IgD-negative memory B cell (primary cell): Measurements from ENCODE around the gene CPM. TPM values are rescaled to one million over a fixed set of nuclear protein-coding genes. Genes with fewer than 3 reads are reported as not detected.

ENCODE experiments used
- H3K27ac Mint-ChIP-seq, 3 donors: one replicate each; pipeline ENCODE4 v1.8.0; 2020 to 2022; ENCODE audit warnings: mild to moderate bottlenecking in 3 of 3, mixed read lengths in 3 of 3, moderate library complexity in 1 of 3
- H3K27me3 Mint-ChIP-seq: one replicate; pipeline ENCODE4 v1.8.0; 2021; ENCODE audit warnings: mixed read lengths
- H3K36me3 Mint-ChIP-seq: one replicate; pipeline ENCODE4 v1.8.0; 2020; ENCODE audit warnings: mild to moderate bottlenecking, mixed read lengths
- H3K4me1 Mint-ChIP-seq, 3 donors: one replicate each; pipeline ENCODE4 v1.8.0; 2020 to 2022; ENCODE audit warnings: mixed read lengths in 3 of 3, mild to moderate bottlenecking in 1 of 3
- H3K4me3 Mint-ChIP-seq, 4 donors: one replicate each; pipeline ENCODE4 v1.8.0; 2020 to 2022; ENCODE audit warnings: mild to moderate bottlenecking in 4 of 4, mixed read lengths in 4 of 4, moderate library complexity in 3 of 4
- H3K9me3 Mint-ChIP-seq, 3 donors: one replicate each; pipeline ENCODE4 v1.8.0; 2020 to 2021; ENCODE audit warnings: mixed read lengths in 3 of 3, mild to moderate bottlenecking in 1 of 3
- polyA plus RNA-seq: library from polyadenylated mRNA; unstranded; fragments of 300-500 nt; fragmentation: Illumina TruSeq; gene quantifications from one replicate; pipeline ENCODE4 v1.2.3, GENCODE V29; 2021

CPM gene
- polyA plus RNA-seq, result 5.8 TPM

DNA sequence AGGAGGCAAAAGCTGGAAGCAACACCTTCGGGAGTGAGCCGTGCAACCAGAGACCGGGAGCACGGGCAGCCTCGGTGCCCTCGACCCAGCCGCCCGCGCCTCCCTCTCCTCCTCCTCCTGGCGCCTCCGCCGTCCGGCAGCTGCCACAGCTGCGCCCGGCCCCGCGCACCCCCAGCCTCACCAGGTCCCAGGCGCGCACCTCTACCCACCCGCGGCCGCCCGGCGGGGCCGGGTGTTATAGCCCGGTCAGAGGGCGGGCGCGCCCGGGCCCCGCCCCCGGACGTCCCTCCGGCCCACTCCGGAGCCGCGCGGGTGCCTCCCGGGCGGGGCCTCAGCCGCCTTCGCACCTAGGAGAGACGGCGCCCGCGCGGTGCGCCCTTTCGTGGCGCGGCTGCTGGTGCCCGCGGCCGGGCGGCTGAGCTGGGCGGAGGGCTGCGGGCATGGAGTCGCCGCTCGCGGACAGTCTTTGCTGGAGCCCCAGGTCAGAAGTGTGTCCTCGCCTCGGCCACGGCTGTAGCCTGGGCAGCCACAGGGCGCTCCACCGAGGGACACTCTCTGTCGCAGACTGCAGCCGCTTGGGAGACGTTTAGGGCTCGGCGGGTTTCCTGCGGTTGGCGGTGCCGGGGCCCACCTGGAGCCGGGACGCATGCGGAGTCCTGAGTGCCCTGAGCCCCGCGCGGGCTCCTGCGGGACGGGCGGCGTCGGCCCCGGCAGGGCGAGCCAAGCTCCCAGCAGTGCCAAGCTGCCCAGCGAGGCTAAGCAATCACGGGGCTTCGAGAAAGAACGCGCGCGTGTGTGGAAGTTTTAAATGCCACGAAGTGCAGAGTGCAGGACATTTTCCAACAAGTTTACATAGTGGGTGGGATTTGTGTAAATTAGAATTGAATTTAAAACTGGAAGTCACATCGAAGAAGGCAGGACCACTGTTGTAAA is at the start of gene CPM:
TSS of gene CPM (minus strand) at position 211 of the 933 bp plus-strand sequence. CDS start 334 bp downstream, outside the sequence.
- H3K4me3 Mint-ChIP-seq, result peak within 1 kb of the TSS; percentile 84 to 95 (median 90)
- H3K4me1 Mint-ChIP-seq, result peaks cover 6 to 10% (median 9%) of the 10 kb centered on the region in 3 donors
- H3K36me3 Mint-ChIP-seq, result peaks cover 2% of the 10 kb centered on the region
- H3K27me3 Mint-ChIP-seq, result peaks cover 7% of the 10 kb centered on the region
- H3K27ac Mint-ChIP-seq, result peak within 1 kb of the TSS in 2 of 3 donors; percentile 1 to 34
- no peaks in the 10 kb centered on the region for H3K9me3 Mint-ChIP-seq

DNA sequence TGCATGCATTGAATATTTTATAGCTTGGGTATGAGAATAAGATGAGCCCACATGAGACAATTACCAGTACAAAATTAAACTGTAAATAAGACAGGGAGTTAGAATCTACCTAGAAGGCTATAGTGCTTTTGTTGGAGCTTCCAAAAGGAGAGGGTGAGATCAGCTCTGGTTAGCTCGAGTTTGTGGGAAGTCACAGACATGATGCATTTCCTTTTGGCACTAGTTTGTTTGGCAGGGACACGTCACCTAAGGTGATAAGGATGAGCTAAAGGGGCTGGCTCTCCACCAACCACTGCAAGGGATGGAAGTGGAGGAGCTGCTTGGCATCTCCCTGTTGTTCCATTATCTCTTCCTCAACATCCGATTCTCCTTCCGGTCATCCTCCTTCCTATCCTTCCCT is 48.5 kb upstream of the CPM start:
- Mint-ChIP-seq H3K27ac (no peak overlapping the region), H3K27me3 (peaks cover 4% of the 10 kb centered on the region), H3K4me1 (peaks cover 0 to 6% (median 4%) of the 10 kb centered on the region in 3 donors), H3K9me3 (peaks cover 7 to 15% (median 8%) of the 10 kb centered on the region in 3 donors), H3K4me3 (no peak overlapping the region), H3K36me3 (peaks cover 8% of the 10 kb centered on the region)

DNA sequence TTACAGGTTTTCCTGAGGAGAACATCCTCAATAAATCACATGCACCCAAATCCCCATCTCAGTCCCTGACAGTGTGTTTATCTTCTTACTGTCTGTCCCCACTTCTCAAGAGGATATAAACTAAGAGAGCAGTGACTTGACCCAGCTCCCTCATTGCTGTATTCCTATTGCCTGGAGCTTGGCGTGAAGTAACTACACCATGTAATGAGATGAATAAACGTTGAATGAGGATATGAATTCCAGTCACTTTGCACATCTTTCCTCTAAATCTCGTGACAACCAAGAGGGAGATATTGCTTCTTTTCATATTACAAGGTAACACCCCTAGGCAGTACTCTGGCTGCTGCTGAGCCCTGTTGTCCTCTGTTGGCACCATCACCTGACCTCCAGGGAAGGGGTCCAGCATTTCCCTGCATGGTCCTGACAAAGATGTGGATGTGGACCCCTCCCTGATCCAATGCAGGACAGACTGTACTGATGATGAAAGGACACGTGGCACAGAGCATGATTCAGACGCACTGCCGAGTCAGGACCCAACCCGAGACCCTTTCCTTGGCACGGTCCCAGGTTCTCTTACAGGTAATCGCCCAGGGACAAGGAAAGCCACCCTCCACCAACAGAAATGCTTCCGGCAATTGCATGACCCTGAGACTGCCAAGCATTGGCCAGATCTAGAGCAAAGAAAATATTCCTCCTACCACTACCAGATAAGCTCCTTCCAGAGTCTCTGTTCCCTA is 47.7 kb upstream of the CPM start:
- Mint-ChIP-seq H3K4me3 (peak overlapping the region in 1 of 4 donors; percentile 8), H3K36me3 (peaks cover 8% of the 10 kb centered on the region), H3K9me3 (peaks cover 7 to 15% (median 8%) of the 10 kb centered on the region in 3 donors), H3K4me1 (peaks cover 0 to 6% (median 4%) of the 10 kb centered on the region in 3 donors), H3K27ac (no peak overlapping the region), H3K27me3 (peaks cover 4% of the 10 kb centered on the region)

DNA sequence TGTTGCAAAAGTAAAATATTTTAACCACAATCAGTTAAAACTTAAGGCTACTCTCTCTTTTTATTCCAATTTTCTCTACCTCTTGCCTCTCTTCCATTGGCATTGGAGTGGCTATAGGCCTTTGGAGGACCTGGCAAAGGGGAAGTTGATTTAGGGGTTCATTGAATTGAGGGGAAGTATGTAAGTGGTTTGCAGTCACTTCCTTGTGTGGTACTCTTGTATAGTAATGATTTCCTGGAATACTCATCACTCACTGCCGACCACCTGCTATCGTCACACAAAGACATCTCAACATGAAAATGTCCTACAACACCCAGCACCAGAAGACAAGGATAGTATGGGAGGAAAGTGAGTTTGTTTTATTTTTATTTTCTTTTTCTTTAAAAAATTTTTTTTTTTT is 45.7 kb upstream of the CPM start:
- Mint-ChIP-seq H3K27me3 (peaks cover 4% of the 10 kb centered on the region), H3K36me3 (peaks cover 8% of the 10 kb centered on the region), H3K4me3 (no peak overlapping the region), H3K4me1 (peaks cover 0 to 6% (median 4%) of the 10 kb centered on the region in 3 donors), H3K9me3 (peaks cover 7 to 15% (median 8%) of the 10 kb centered on the region in 3 donors), H3K27ac (no peak overlapping the region)

DNA sequence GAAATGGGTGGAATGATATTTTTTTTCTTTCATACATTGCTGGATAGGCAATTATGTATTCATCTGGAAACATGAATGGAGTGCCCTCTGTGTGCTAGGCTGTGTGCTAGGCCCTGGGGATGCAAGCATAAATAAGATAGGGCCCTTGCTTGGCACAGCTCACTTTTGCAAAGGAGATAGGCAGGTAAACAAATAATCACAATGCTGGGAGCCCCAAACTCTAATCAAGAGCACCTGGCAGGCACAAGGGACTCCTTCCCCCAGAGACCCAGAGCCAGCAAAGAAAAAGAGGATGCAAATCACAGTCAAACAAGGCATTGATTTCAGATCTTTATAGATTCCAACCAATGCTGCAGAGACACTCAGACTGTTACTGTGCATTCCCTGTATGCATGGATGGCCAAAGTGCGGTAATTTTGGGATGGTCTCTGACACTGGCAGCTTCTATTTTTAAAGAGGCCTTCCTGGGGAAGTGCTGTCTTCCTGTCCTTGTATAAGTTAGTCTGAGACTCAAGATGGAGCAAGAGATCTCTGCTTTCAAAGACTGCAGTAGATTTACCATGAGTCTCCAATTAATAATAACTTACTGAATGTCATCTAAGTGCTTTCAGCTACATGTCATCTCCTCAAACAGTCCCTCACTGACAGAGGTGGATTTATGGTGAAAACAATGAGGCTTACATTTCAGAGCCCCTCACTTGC is 45.1 kb upstream of the CPM start:
- H3K9me3 Mint-ChIP-seq, result peaks cover 7 to 10% (median 8%) of the 10 kb centered on the region in 3 donors
- H3K4me1 Mint-ChIP-seq, result peaks cover 0 to 6% (median 4%) of the 10 kb centered on the region in 3 donors
- peaks cover 4% of the 10 kb centered on the region for H3K27me3 Mint-ChIP-seq
- no peak overlapping the region for H3K4me3 Mint-ChIP-seq
- no peak overlapping the region for H3K27ac Mint-ChIP-seq
- H3K36me3 Mint-ChIP-seq, result peaks cover 7% of the 10 kb centered on the region

DNA sequence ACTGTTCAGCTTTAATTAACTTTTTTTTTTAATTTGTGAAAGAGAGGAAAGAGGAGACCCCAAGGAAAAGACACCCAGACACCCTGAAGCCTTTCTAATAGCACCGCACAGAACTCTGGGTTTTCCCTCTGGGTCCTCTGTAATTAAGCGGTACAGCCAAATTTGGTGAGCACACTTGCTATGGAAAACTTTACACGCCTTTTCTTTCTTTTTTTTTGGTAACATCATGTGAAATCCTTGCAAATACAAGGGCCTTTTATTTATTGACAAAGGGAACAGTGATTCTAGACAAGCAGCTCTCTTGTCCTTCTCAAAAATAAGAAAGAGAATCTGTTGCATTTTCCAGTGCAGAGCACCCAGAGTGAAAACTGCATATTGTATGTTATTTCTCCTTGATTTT is 44.4 kb upstream of the CPM start:
- H3K36me3 Mint-ChIP-seq, result peaks cover 4% of the 10 kb centered on the region
- H3K27ac Mint-ChIP-seq, result no peak overlapping the region
- H3K27me3 Mint-ChIP-seq, result peaks cover 6% of the 10 kb centered on the region

DNA sequence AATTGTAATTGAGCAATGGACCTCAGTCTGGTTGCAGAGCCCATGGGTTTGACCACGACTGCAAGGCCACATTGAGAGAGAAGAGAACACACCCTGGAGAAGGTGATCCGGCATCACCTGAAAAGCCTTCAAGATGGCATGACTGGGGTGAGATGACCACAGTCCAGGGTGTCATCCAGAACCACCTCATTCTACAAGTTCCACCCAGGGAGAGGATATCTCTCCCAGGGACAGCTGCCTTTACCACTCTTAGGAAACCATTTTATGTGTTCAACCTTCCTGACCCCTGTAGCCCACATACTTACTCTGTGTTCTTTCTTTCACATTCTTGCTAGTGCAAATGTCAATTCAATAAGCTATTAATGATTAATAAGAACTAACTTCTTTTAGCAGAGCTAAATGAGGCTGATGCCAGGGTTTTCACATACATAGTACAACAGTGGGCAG is 43.4 kb upstream of the CPM start:
- Mint-ChIP-seq H3K27ac (no peak overlapping the region), H3K9me3 (peaks cover 2 to 4% (median 4%) of the 10 kb centered on the region in 3 donors), H3K36me3 (peaks cover 3% of the 10 kb centered on the region), H3K27me3 (peaks cover 6% of the 10 kb centered on the region), H3K4me1 (peaks cover 0 to 6% (median 3%) of the 10 kb centered on the region in 3 donors), H3K4me3 (no peak overlapping the region)

More for the DNA sequence above, 44.4 kb upstream of the CPM start:
- Mint-ChIP-seq H3K4me1 (peaks cover 0 to 6% (median 3%) of the 10 kb centered on the region in 3 donors), H3K4me3 (no peak overlapping the region), H3K9me3 (peaks cover 2 to 4% (median 4%) of the 10 kb centered on the region in 3 donors)

DNA sequence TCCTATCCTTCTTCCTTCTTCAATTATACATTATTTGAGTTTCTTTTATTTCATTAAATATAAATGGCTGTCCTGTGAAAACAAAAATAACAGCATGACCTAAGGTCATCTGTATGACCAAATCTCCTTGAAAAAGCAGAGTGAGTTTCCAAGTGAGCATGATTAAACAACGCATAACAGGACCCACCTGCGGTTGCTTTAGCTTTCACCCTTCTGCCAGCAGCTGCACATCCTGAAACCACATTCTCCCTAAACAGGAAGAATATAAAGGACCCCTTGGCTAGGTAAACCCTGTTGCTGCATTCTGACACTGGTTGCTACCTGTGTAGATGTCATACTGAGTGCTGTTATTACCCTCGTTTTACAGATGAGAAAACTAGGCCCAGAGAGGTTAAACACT is 42.8 kb upstream of the CPM start:
- Mint-ChIP-seq H3K4me3 (no peak overlapping the region), H3K4me1 (peaks cover 0 to 6% (median 3%) of the 10 kb centered on the region in 3 donors), H3K9me3 (peaks cover 2 to 4% (median 4%) of the 10 kb centered on the region in 3 donors), H3K27ac (no peak overlapping the region), H3K27me3 (peaks cover 1% of the 10 kb centered on the region), H3K36me3 (peaks cover 3% of the 10 kb centered on the region)

DNA sequence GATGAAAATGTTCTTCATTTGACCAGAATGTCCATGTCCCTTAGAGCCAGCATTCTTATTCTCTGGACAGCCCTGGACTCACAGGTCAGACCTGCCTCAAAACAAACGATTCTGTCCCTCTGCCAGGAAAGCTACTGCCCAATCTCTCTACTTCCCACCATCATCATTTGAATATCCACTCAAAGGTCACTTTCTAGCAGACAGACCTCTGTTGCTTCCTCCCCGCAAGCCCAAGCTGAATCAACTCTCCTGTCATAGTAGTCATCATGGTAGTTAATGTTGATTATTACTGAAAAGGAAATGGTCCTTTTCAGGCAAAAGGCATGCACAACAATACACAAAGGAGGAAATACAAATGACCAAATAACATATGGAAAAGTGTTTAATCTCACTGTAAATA is 39.6 kb upstream of the CPM start:
- H3K36me3 Mint-ChIP-seq, result no peaks in the 10 kb centered on the region
- no peaks in the 10 kb centered on the region for H3K9me3 Mint-ChIP-seq
- H3K27ac Mint-ChIP-seq, result no peak overlapping the region
- peaks cover 1% of the 10 kb centered on the region for H3K27me3 Mint-ChIP-seq
- H3K4me1 Mint-ChIP-seq, result no peaks in the 10 kb centered on the region
- no peak overlapping the region for H3K4me3 Mint-ChIP-seq

DNA sequence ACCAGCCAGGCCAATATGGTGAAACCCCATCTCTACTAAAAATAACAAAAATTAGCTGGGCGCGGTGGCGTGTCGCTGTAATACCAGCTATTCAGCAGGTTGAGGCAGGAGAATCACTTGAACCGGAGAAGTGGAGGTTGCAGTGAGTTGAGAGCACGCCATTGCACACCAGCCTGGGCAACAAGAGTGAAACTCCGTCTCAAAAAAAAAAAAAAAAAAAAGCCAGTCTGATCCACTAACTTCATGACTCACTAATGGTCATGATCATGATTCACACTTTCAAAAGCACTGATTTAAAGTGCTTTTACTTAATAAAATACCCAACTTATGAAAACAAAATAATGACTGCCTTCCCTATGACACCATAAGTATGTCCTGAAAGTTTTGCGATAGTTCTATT is 38.4 kb upstream of the CPM start:
- Mint-ChIP-seq H3K27ac (peak overlapping the region in 1 of 3 donors; percentile 23), H3K4me3 (no peak overlapping the region), H3K27me3 (peaks cover 1% of the 10 kb centered on the region), H3K36me3 (no peaks in the 10 kb centered on the region), H3K4me1 (no peaks in the 10 kb centered on the region), H3K9me3 (no peaks in the 10 kb centered on the region)

DNA sequence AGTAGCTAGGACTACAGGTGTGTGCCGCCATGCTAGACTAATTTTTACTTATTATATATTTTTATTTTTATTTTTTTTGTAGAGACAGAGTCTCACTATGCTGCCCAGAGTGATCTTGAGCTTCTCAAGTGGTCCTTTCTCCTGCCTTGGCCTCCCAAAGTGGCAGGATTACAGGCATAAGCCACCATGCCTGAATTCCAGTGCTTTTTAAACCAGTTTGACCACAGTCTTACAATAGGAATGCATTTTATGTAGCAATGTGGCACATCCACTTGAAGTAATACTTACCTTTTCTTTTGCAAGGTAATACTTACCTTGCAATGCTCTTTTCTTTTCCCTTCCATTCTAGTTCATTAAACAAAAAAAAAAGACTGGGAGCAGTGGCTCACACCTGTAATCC is 38.0 kb upstream of the CPM start:
- Mint-ChIP-seq H3K27me3 (peaks cover 1% of the 10 kb centered on the region), H3K4me1 (no peaks in the 10 kb centered on the region), H3K9me3 (no peaks in the 10 kb centered on the region), H3K4me3 (no peak overlapping the region), H3K36me3 (no peaks in the 10 kb centered on the region), H3K27ac (peak overlapping the region in 1 of 3 donors; percentile 23)

DNA sequence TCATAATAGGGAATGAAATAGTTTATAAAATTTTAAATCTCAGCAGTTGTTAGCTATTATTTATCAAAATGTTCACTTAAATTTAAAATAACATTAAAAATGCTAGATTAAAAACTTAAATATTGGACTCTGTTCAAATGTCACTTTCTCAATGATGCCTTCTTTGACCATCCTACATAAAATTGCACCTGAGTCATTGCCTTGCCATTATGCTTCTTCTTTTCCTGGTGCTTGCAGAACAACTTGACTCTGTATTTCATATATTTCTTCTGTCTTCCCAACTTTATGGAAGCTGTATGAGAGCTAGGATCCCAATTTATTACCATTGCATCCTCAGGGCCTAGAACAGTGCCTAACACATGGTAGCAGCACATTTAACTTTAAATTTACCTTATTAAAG is 37.3 kb upstream of the CPM start:
- no peak overlapping the region for H3K27ac Mint-ChIP-seq
- H3K27me3 Mint-ChIP-seq, result peaks cover 1% of the 10 kb centered on the region
- H3K9me3 Mint-ChIP-seq, result no peaks in the 10 kb centered on the region
- peaks cover under 1% of the 10 kb centered on the region for H3K36me3 Mint-ChIP-seq
- no peaks in the 10 kb centered on the region for H3K4me1 Mint-ChIP-seq
- peak overlapping the region in 1 of 4 donors; percentile 17 for H3K4me3 Mint-ChIP-seq

DNA sequence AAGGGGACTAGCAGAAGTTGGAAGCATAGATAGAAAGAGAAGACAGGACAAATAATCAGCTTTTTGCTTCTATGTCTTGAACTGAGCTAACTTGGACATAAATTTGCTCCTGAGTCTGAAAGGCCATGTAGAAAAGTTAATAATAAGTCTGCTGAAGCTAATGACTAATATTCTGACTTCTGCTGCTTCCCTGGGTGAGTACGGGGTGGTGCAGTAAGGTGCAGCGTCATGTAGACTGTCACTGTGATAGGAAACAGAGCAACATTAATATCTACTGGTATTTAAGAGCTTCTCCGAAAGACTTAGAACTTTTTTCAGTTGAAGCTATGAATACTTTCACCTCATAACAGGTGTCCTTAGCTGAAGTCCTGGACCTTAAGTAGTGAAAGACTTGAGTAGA is 34.1 kb upstream of the CPM start:
- H3K4me1 Mint-ChIP-seq, result peaks cover 0 to 5% (median 0%) of the 10 kb centered on the region in 3 donors
- H3K27ac Mint-ChIP-seq, result no peak overlapping the region
- no peak overlapping the region for H3K4me3 Mint-ChIP-seq
- H3K9me3 Mint-ChIP-seq, result peaks cover 0 to 5% (median 0%) of the 10 kb centered on the region in 3 donors
- peaks cover 6% of the 10 kb centered on the region for H3K36me3 Mint-ChIP-seq
- no peaks in the 10 kb centered on the region for H3K27me3 Mint-ChIP-seq

DNA sequence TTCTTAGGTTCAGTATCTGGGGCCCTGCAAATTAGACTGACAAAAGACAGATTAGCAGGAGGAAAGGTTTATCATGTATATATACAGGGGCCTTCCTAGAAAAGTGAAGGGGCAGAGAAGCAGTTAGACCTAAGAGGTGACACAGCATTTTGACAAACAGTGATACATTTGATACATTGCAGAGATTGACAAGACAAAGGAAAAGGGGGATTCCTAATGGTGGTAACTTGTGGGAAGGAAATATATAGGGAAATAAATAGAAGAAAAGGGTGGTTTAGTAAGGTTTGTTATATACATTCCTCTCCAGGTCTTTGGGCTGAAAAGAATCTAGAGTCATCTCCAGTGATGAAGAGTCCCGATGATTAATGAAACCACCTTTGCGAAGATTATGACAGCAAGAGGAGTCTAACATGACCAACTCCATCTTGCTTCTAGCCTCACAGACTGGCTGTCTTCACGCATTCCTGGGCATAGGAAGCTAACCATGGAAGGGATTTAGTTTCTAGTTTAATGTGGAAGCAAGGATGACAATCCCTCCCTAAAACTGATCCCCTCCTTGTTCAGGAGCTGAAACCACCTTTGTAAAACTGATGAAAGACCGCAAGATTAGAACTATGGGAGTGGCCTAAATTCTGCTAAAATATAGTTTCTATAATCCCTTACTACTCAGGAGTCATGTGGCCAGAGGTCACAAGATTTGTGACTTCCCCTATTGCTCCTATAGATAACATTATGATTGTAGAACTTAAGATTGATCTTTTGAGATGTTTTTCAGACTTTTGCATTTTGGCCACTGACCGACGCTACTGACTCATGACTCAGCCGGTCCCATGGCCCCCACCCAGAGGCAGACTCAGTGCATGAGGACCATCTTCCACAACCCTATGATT is 31.1 kb upstream of the CPM start:
- Mint-ChIP-seq H3K27me3 (no peaks in the 10 kb centered on the region), H3K36me3 (peaks cover 6% of the 10 kb centered on the region), H3K9me3 (peaks cover 0 to 5% (median 0%) of the 10 kb centered on the region in 3 donors), H3K27ac (no peak overlapping the region), H3K4me1 (peaks cover 0 to 9% (median 0%) of the 10 kb centered on the region in 3 donors), H3K4me3 (no peak overlapping the region)
